RCC 7860 (cell line): ENCODE measurements around the gene CYB5D1.
A peak's percentile ranks its signal among the peaks of the same experiment; 100 is the strongest.

ENCODE experiments used
- DNase-seq: peaks from one replicate; pipeline ENCODE4 v3.0.0-alpha.2; 2015; ENCODE audit warnings: low spot score
- FAIRE-seq: peaks from 2 replicates; lab custom pipeline; 2012; peaks lifted over from hg19 to GRCh38; lab: Jason Lieb, UNC

Gene CYB5D1

DNA sequence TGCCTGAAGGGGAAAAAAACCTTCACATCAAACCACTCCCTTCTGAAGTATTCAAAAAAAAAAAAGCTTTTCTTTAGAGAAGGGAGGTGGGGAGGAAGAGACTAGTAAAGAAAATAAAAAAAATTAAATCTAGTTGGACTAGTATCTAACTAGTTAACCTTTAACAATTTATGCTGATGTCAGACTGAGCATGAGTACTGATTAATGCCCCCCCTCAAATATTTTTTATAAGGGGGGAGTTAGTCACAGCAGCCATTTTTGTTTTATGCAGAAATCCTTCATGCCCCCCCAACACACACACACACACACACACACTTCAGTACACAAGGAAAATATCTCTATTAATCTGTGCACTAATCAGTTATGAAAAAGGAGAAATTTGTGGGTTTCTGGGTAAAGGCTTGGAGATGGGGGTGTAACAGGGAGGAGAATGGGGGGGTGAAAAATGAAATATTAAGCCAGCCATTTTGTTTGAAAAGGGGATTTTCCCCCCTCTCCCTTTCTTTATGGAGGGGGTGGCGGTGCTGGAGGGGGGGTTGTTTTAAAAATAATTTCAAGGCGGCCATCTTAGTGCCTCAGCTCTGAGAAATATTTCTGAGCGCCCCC lies 26.1 kb downstream of the CYB5D1 start:
- FAIRE-seq (peak; percentile 66), DNase-seq (peak; percentile 27)

DNA sequence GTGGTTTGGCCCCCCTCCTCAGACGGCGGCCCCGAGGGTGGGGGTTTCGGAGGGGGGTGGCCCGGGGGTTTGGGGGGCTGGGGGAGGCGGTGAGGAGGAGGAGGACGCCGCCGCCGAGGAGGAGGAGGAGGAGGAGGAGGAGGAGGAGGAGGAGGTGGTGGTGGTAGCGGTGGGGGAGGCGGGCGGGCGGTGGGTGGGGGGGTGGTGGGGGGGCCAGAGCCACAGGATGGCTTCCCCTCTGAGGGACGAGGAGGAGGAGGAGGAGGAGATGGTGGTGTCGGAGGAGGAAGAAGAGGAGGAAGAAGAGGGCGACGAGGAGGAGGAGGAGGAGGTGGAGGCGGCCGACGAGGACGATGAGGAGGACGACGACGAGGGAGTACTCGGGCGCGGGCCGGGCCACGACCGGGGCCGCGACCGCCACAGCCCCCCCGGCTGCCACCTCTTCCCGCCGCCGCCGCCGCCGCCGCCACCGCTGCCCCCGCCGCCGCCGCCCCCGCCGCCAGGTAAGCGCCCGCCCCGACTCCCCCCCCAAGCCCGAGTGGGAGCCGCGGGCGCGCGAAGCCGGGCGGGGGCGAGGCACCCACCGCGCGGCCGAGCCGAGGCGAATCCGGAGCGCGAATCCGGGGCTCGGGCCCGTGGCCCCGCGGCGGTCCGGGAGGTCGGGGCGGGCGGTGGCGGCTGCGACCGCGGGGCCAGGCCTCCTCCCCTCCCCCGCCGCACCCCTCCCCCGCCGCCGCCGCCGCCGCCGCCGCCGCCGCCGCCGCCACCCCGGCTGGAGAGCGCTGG lies 27.0 kb downstream of the CYB5D1 start:
- FAIRE-seq, result no peak
- no peak for DNase-seq

DNA sequence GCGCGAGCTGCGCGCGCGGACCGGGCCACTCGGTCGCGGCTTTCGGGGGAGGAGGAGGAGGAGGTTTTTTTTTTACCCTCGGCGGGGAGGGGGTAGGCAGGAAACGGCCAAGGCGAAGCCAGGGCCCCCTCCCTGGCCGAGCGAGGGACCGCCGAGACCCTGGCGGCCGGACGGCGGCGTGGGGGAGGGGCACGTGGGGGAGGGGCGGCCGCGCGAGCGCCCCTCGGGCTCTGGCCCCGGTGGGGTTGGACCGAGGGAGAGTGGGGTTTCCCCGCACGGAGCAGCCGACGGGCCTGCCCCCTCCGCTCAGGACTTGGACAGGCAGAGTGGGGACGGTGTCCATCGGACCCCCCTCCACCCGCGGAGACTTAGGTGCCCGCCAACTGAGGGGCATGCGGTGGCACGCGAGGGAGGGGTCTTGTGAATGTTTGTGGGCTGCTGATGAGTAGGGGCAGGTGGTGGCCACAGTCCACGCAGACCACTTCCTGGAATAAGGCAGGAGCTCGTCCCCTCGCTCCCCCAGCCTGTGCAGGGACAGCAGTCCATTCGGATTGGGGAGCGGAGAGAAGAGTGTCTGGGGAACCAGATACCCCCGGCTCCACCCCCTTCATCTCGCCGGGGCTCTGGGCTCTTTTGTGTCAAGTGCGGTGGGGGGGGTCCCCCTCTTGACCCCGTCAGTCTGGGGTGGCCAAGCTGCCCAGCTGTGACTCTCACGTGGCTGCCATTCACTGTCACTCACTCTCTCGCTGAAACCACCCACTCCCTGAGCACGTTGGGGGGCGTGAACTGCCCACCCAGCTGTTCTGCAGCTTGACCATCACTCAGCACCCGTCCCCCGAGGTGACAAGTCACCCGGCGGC lies 27.8 kb downstream of the CYB5D1 start:
- DNase-seq (peak; percentile 31), FAIRE-seq (no peak)

DNA sequence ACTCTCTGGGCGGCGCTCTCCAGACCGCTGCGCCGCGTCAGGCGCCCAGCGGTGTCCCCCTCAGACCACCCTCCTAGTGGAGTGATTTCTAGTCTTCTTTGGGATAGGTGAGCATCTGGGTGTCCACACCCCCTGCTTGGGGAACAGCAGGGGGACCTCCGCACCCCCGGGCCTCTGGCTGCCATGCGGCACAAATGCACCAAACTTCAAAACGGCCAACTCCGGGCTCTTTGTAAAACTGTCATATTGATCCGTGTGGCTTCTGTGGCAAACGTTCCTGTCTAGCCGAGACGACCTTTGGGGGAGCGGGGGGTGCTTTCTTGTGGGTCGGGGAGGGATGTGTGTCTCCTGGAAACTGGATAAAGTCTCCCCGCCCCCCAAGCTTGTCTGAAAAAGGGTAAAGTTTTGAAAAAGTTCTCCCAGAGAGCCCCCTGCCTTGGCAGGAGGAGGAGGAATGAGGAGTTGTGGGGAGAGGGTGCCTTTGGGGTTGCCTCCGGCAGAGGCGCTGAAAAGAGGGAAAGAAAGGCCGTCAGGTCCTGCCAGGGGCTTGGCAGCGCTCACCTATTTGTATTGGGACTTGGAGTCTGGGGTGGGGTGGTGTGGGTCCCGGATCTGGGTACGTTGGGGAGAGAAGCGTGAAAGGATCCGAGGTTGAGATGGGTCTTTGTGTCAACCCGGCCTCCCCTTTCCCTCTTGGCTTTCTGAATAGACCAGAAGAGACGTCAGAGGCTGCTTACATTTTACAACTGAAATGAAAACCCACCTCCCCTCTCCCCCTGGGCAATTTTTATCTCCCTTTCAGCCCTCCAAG lies 28.6 kb downstream of the CYB5D1 start:
- no peak for FAIRE-seq
- DNase-seq, result no peak

DNA sequence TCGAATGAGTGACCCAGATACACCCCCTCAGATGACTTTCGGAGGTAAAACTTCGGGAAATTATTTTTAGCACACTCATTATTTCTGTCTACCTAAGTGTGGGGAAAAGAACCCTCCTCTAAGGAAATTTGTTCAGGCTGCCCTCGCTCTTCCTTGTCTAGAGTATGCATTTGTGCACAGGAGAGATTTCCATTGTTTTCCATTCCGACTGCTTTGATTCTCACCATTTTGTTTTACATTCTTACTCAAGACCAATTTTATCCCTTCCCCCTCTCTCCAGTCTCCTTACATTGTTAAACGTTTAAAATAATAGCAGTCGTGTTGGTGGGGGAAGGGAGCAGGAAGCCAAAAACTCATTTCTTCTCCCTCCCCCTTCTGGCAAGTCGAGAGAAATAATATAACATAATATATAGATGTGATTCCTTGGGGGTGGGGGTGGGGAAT lies 29.3 kb downstream of the CYB5D1 start:
- DNase-seq (no peak), FAIRE-seq (no peak)

DNA sequence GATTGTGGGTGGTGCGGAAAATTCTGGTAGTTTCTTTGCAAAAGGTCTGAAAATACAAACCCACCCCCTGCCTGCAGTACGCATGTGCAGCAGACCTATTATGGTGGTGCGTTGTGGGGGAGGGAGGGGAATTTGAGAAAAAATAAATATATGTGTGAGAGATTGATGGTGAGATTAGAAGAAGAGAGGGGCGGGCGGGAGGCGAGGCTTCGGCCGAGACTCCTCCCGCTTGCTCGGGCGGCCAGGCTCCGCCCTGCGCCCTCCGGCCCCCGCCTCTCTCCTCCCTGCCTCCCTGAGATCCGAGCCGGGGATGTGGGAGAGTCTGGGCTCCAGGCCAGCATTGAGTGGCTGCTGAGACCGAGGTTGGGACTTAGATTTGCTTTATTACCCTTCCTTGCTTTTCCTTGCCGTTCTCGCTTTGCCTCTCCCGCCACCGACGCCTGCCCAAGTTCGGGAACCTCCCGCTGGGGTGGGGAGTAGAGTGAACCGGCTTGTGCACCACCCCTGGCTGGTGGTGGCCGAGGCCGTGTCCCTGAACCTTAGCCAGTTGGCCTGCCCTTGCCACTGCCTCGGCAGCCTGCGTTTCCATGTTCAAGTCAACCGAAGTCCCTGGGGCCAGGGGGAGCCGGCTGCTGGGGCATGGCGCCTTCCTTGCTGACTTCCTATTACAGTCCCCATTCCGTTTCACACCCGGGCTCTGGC lies 29.8 kb downstream of the CYB5D1 start:
- peak; percentile 85 for FAIRE-seq
- peak; percentile 83 for DNase-seq

DNA sequence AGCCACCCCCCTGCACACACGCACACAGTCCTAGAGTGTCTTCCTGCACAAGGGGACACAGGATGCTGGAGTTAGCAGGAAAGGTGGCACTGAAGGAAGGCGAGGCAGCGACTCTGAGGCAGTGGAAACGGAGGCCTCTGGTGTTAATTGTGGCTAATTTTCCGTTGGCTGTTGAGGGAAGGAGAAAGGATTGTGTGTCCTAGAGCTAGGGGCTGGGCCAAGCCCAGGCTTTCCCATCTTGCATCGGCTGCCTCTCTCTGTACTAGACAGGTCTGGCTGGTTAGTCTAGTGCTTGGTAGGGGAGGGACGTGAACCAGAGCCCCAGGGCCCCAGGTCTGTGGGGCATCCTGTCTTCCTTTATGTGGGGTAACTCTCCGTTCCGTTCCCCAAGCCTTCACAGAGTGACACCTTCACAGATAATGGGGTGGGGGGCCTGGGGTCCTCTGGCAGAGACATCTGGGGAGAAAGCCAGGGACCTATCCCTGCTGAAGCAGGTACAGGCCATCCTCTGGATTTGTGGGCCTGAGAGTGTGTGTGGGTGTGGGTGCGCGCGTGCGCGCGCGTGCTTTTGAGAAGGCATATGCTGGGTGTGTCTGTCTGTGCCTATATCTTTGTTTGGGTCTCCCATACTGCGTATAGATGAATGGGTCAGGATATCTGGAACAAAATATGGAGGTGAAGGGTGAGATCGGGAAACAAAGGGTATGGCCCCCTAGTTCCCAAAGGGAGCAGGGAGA lies 30.5 kb downstream of the CYB5D1 start, which contains the start of gene CHD3:
TSS of gene CHD3 (plus strand) at position 606 of the 737 bp plus-strand sequence. CDS start 212 bp downstream, outside the sequence.
- FAIRE-seq, result no peak
- no peak for DNase-seq

DNA sequence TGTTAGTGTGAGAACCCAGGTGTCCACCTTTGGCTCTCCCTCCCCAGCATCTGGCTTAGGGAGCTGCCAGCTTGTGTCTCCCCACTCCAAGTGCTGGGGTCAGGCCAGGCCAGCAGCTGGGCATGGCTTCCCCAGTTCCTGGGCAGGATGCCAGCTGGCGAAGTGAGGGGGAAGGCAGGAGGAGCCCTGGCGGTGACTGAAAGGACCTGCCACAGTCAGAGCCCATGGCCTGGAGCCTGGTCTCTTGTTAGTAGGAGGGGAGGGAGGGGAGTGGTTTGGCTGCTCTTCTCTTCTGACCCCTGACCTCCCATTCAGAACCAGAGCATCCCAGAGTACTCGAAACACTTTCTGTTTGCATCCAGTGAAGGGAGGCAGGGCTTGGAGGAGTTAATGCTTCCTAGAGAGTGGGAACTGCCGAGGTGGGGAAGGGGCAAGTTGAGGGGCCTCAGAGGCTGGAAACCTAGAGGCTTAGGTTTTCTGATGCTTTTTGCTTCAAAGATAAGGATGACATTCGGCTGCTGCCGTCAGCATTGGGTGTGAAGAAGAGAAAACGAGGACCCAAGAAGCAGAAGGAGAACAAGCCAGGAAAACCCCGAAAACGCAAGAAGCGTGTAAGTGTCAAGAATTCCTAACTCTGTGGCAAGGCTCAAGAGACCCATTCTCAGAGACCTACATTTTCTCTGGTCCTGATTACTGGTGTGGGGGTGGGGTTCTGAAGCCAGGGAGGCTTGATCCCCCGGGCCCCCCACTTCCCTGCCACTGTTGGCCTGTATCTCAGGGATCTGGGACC lies 31.6 kb downstream of the CYB5D1 start:
- DNase-seq (peak; percentile 79), FAIRE-seq (peak; percentile 82)

DNA sequence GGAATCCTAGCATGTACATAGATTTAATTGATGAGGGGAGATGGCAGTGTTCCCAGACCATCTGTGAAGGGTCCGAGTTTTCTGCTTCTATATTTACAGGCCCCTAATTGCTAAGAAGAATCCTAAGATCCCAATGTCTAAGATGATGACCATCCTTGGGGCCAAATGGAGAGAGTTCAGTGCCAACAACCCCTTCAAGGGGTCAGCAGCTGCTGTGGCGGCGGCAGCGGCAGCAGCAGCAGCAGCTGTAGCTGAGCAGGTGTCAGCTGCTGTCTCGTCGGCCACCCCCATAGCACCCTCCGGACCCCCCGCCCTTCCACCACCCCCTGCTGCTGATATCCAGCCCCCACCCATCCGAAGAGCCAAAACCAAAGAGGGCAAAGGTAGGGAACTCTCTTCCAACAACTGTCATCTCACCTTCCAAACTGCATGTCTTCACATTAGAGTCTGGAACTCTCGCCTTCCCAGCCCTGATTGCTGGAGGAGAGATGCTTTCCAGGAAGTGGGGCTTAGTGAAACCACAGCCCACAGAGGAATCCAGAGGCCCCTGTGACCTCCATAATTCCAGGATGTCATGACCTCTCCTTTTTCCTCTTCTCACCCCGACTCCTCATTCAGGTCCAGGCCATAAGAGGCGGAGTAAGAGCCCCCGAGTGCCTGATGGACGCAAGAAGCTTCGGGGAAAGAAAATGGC lies 35.5 kb downstream of the CYB5D1 start:
- no peak for DNase-seq
- FAIRE-seq, result no peak

DNA sequence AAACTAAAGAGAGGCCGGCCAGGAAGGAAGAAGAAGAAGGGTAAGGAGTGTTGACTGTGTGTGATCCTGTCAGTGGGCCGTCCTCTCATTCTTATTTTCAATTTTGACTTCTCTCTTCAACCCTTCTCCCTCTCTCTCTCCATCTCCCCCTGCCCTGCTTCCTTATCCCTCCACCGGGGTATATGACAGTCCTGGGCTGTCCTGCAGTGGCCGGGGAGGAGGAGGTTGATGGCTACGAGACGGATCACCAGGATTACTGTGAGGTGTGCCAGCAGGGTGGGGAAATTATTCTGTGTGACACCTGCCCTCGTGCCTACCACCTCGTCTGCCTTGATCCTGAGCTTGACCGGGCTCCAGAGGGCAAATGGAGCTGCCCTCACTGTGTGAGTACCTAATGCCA lies 36.4 kb downstream of the CYB5D1 start:
- FAIRE-seq, result no peak
- DNase-seq, result no peak

DNA sequence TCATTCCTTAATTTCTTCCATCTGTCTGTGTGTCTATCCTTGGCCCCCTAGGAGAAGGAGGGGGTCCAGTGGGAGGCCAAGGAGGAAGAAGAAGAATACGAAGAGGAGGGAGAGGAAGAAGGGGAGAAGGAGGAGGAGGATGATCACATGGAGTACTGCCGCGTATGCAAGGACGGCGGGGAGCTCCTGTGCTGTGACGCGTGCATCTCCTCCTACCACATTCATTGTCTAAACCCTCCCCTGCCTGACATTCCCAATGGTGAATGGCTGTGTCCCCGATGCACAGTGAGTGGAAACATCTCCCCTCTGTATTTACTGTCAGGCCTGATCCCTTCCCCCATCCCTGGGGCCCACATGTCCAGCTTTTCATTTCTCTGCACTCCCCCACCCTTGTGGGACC lies 37.1 kb downstream of the CYB5D1 start:
- FAIRE-seq, result no peak

DNA sequence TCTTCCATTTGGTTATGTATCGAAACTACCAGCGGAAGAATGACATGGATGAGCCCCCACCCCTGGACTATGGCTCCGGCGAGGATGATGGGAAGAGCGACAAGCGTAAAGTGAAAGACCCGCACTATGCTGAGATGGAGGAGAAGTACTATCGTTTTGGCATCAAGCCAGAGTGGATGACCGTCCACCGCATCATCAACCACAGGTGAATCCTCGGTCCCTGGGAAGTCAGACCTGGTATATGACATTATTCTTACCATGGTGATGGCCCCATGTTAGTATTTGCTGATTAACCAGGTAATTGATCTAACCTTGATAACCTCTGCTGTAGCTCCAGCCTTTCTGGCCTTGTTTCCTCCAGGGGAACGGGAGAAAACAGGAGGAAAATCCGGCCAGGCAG lies 39.3 kb downstream of the CYB5D1 start:
- FAIRE-seq (no peak), DNase-seq (peak; percentile 57)

More for the DNA sequence above, 37.1 kb downstream of the CYB5D1 start:
- no peak for DNase-seq

DNA sequence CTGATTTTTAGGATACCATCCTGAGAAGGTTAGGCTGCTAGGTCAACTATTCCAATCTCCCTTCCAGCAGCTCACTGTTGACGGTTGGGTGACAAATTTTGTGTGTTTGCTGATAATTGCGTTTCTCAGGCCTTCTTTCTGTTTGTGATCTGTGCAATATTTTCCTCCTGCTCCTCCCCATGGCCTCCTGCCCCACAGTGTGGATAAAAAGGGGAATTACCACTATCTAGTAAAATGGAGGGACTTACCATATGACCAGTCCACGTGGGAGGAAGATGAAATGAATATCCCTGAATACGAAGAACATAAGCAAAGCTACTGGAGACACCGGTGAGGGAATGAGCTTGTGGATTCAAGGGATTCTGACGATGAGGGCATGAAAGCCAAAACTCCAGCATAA lies 40.0 kb downstream of the CYB5D1 start:
- no peak for DNase-seq
- FAIRE-seq, result no peak

DNA sequence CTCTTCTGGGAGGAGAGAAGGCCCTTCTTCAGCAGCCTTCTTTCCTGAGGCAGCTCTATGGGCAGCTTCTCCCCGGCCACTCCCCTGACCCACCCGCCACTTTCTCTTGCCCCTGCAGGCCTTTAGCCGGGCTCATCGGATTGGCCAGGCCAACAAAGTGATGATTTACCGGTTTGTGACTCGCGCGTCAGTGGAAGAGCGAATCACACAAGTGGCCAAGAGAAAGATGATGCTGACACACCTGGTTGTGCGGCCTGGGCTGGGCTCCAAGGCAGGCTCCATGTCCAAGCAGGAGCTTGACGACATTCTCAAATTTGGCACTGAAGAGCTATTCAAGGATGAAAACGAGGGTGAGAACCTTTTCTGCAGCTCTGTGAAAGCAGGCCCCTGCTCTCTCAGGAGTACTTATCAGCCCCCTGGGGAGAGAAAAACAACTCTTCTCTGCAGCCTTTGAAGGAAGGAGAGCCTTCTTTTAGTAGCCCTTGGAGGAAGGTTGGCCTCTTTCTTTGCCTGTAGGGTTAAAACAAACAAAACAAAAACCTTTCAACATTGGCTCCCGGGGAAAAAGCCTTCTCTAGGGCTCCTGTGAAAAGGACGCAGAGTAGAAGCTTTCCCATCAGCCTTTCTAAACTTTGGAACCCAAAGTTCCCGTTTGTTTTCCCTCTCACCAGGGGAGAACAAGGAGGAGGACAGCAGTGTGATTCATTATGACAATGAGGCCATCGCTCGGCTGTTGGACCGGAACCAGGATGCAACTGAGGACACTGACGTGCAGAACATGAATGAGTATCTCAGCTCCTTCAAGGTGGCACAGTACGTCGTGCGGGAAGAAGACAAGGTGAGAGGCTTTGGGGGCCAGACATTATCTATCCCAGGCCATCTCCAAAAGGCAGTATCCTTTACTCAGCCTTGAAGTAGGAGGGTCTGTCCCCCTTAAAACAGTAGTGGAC lies 45.6 kb downstream of the CYB5D1 start:
- no peak for FAIRE-seq
- DNase-seq, result no peak

DNA sequence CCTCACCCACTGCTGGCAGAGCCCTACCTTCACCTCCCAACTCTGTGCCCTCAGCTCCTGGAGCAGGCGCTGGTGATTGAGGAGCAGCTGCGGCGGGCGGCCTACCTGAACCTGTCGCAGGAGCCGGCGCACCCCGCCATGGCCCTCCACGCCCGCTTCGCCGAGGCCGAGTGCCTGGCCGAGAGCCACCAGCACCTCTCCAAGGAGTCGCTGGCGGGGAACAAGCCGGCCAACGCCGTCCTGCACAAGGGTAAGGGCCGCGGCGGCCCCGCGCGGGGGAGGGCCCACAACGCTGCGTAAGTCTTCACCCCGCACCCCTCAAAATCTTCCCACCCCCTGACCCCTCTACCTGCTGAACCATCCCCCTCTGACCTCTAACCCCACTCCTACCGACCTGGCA lies 51.3 kb downstream of the CYB5D1 start:
- DNase-seq, result no peak
- FAIRE-seq, result no peak

DNA sequence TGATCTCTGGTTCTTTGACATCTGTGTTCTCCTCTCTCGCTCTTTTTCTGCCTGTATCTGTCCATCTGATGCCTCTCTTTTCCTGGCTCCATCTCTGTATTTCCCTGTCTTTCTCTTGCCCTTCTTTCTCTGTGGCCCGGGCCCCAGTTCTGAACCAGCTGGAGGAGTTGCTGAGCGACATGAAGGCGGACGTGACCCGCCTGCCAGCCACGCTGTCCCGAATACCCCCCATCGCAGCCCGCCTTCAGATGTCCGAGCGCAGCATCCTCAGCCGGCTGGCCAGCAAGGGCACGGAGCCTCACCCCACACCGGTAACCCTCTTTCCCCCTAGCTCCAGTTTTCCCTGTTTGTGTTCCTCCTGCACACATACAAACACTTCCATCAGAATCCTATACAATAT lies 52.5 kb downstream of the CYB5D1 start:
- FAIRE-seq, result no peak
- DNase-seq, result no peak

DNA sequence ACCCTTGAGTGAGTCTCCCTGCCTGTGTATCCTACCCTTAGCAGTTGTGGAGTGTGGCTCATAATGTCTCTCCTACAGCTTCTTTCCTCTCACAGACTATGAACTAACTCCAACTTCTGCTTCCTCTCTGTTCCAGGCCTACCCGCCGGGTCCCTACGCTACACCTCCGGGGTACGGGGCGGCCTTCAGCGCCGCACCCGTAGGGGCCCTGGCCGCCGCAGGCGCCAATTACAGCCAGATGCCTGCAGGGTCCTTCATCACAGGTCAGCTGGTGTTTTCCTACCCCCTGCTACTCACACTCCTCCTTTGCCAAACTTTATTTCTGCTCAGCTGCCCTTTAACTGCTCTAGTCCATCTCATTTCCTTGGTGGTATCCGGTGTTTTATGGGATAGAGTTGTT lies 52.9 kb downstream of the CYB5D1 start:
- DNase-seq (no peak), FAIRE-seq (no peak)
